SK-N-MC (cell line): ENCODE measurements around the gene ARID4A.

Experiments used
- DNase-seq: peaks from one replicate; pipeline ENCODE4 v3.0.0-alpha.2; 2011; ENCODE audit warnings: low read depth, low spot score
- H3K27ac ChIP-seq: fragments of 200-600 bp; sonication (generic); 2 replicates; pipeline ENCODE4 v1.5.1; 2016; ENCODE audit warnings: mixed run types
- H3K36me3 ChIP-seq: fragments of 200-600 bp; sonication (generic); 2 replicates; pipeline ENCODE4 v1.6.1; 2017; ENCODE audit warnings: antibody characterized with exemption, low read length, mixed read lengths; ENCODE audit not compliant: insufficient read depth
- H3K4me3 ChIP-seq: fragments of 200-600 bp; sonication (generic); 2 replicates; pipeline ENCODE4 v1.5.1; 2016
- H3K9ac ChIP-seq: fragments of 200-600 bp; sonication (generic); 2 replicates; pipeline ENCODE4 v1.8.0; 2017; ENCODE audit warnings: mixed run types, mixed read lengths; ENCODE audit not compliant: insufficient read length
- H3K9me3 ChIP-seq: fragments of 200-600 bp; sonication (generic); 2 replicates; pipeline ENCODE4 v1.6.1; 2017; ENCODE audit warnings: low read depth, mild to moderate bottlenecking, antibody characterized with exemption, low read length, moderate library complexity, mixed read lengths
- EZH2 ChIP-seq: fragments of 200-600 bp; sonication (generic); IDR thresholded peaks from one replicate; pipeline ENCODE4 v1.6.1; 2017; ENCODE audit warnings: antibody characterized with exemption
- FOXP2 ChIP-seq: optimal IDR thresholded peaks from 2 replicates; pipeline ENCODE3; 2011; ENCODE audit warnings: mild to moderate bottlenecking, moderate library complexity; ENCODE audit not compliant: insufficient read depth; ENCODE audit errors: extremely low read length, control extremely low read depth
- POLR2AphosphoS5 ChIP-seq: IDR thresholded peaks from 2 replicates; pipeline ENCODE4 v1.6.1; 2012; ENCODE audit warnings: mild to moderate bottlenecking, low read depth, low read length, borderline replicate concordance

Gene ARID4A

GRCh38 chr14:58275527-58276190 is 22.7 kb upstream of the ARID4A start:
- TF ChIP-seq POLR2AphosphoS5 (no peak), FOXP2 (no peak), EZH2 (no peak)
- Histone ChIP-seq H3K9ac (no peak overlapping the region), H3K27ac (peak overlapping the region; percentile 65), H3K36me3 (peaks cover 75% of the 10 kb centered on the region), H3K4me3 (no peak overlapping the region), H3K9me3 (no peaks in the 10 kb centered on the region)
- DNase-seq: no peak

- no peak for TF ChIP-seq POLR2AphosphoS5
- TF ChIP-seq EZH2: no peak
- no peak for TF ChIP-seq FOXP2
- H3K9me3 ChIP-seq: no peaks in the 10 kb centered on the region
- no peak for DNase-seq
- H3K9ac ChIP-seq: no peak overlapping the region
- no peak overlapping the region for H3K4me3 ChIP-seq
- H3K27ac ChIP-seq: peak overlapping the region; percentile 65
- H3K36me3 ChIP-seq: peaks cover 72% of the 10 kb centered on the region
Observed at GRCh38 chr14:58276208-58276607, 22.1 kb upstream of the ARID4A start.

- Histone ChIP-seq H3K9me3 (no peaks in the 10 kb centered on the region), H3K4me3 (no peak overlapping the region), H3K9ac (no peak overlapping the region), H3K36me3 (peaks cover 61% of the 10 kb centered on the region), H3K27ac (no peak overlapping the region)
- DNase-seq: no peak
- TF ChIP-seq EZH2 (no peak), FOXP2 (no peak), POLR2AphosphoS5 (no peak)
Observed at GRCh38 chr14:58278177-58278576, 20.2 kb upstream of the ARID4A start.

- Histone ChIP-seq H3K4me3 (peak overlapping the region; percentile 63), H3K9ac (peak overlapping the region; percentile 73)
- DNase-seq: peak; percentile 77
Observed at GRCh38 chr14:58280954-58281787, 17.2 kb upstream of the ARID4A start.

GRCh38 chr14:58281969-58282368 is 16.4 kb upstream of the ARID4A start:
- peaks cover 77% of the 10 kb centered on the region for H3K36me3 ChIP-seq
- peak overlapping the region; percentile 73 for H3K9ac ChIP-seq
- DNase-seq: no peak
- peak overlapping the region; percentile 63 for H3K4me3 ChIP-seq
- TF ChIP-seq FOXP2: no peak
- TF ChIP-seq POLR2AphosphoS5: no peak
- no peak for TF ChIP-seq EZH2
- H3K27ac ChIP-seq: peak overlapping the region; percentile 97
- no peaks in the 10 kb centered on the region for H3K9me3 ChIP-seq

More at GRCh38 chr14:58280954-58281787, 17.2 kb upstream of the ARID4A start:
- TF ChIP-seq EZH2: no peak
- TF ChIP-seq POLR2AphosphoS5: 0 out of 2 replicates have a peak, but pooled peaks have one; percentile 22
- peak; percentile 86 for TF ChIP-seq FOXP2
- Histone ChIP-seq H3K9me3 (no peaks in the 10 kb centered on the region), H3K36me3 (peaks cover 69% of the 10 kb centered on the region), H3K27ac (peak overlapping the region; percentile 97)

GRCh38 chr14:58282925-58283593 is 15.3 kb upstream of the ARID4A start:
- Histone ChIP-seq H3K9ac (peak overlapping the region; percentile 43), H3K4me3 (no peak overlapping the region), H3K9me3 (no peaks in the 10 kb centered on the region), H3K27ac (peak overlapping the region; percentile 97), H3K36me3 (peaks cover 79% of the 10 kb centered on the region)
- no peak for TF ChIP-seq EZH2
- no peak for TF ChIP-seq FOXP2
- TF ChIP-seq POLR2AphosphoS5: no peak
- DNase-seq: no peak

- no peak for DNase-seq
- Histone ChIP-seq H3K9me3 (no peaks in the 10 kb centered on the region), H3K36me3 (peaks cover 79% of the 10 kb centered on the region), H3K4me3 (no peak overlapping the region), H3K9ac (no peak overlapping the region), H3K27ac (peak overlapping the region; percentile 97; the same call in 1 of the 2 replicates)
- TF ChIP-seq POLR2AphosphoS5 (no peak), FOXP2 (no peak), EZH2 (no peak)
Observed at GRCh38 chr14:58283730-58284129, 14.6 kb upstream of the ARID4A start.

GRCh38 chr14:58285132-58285531 is 13.2 kb upstream of the ARID4A start:
- H3K9ac ChIP-seq: no peak overlapping the region
- TF ChIP-seq EZH2 (no peak), FOXP2 (no peak), POLR2AphosphoS5 (no peak)
- H3K27ac ChIP-seq: no peak overlapping the region
- H3K4me3 ChIP-seq: no peak overlapping the region
- no peaks in the 10 kb centered on the region for H3K9me3 ChIP-seq
- no peak for DNase-seq
- peaks cover 82% of the 10 kb centered on the region for H3K36me3 ChIP-seq
